Caco-2 (cell line): ENCODE measurements around the gene DOCK9. TPM values are rescaled to one million over a fixed set of nuclear protein-coding genes. Genes with fewer than 3 reads are reported as not detected.

Source experiments
- BruUV-seq: library from RNA; stranded (reverse); fragments of 400-500 nt; replicated peaks from 2 replicates; lab custom pipeline; 2021; lab: Mats Ljungman, UMichigan
- CTCF ChIA-PET: fragments of 300-600 bp; sonication (Branson Sonifier 250); formaldehyde crosslinking; loops from one replicate; lab custom pipeline; 2022; ENCODE audit warnings: antibody characterized with exemption; lab: Charles Lee
- POLR2A ChIA-PET: fragments of 300-600 bp; sonication (Branson Sonifier 250); formaldehyde crosslinking; loops from one replicate; lab custom pipeline; 2022; ENCODE audit warnings: antibody characterized with exemption; lab: Charles Lee
- DNase-seq, 2 experiments: peaks; one replicate each; pipeline versions ENCODE4 v3.0.0 to v3.0.0-alpha.2; 2020 to 2022
- H3K27me3 ChIP-seq: replicated peaks from 2 replicates; pipeline ENCODE4 v1.6.0; 2011; ENCODE audit warnings: low read length; ENCODE audit not compliant: control insufficient read depth, insufficient read depth
- H3K36me3 ChIP-seq: 2 replicates; pipeline ENCODE4 v1.5.1; 2011; ENCODE audit warnings: low read length; ENCODE audit not compliant: control insufficient read depth, insufficient read depth
- H3K4me1 ChIP-seq: fragments of 250-450 bp; sonication (Bioruptor Pico); 2 replicates; pipeline ENCODE4 v1.5.1; 2020; ENCODE audit warnings: mild to moderate bottlenecking
- H3K4me3 ChIP-seq: 2 replicates; pipeline ENCODE4 v1.5.1; 2011; ENCODE audit warnings: low read depth, mild to moderate bottlenecking, control low read depth, low read length
- H3K9me3 ChIP-seq: fragments of 250-450 bp; sonication (Bioruptor Pico); 2 replicates; pipeline ENCODE4 v1.5.1; 2020; ENCODE audit warnings: mild to moderate bottlenecking, moderate library complexity
- H3K27ac Mint-ChIP-seq: one replicate; pipeline ENCODE4 v1.8.0; 2022; ENCODE audit warnings: mixed read lengths; ENCODE audit not compliant: unreplicated experiment
- H3K27me3 Mint-ChIP-seq: one replicate; pipeline ENCODE4 v1.8.0; 2022; ENCODE audit warnings: mixed read lengths; ENCODE audit not compliant: insufficient read depth, unreplicated experiment
- H3K36me3 Mint-ChIP-seq: one replicate; pipeline ENCODE4 v1.8.0; 2022; ENCODE audit warnings: mild to moderate bottlenecking, mixed read lengths; ENCODE audit not compliant: insufficient read depth, unreplicated experiment
- H3K4me1 Mint-ChIP-seq: one replicate; pipeline ENCODE4 v1.8.0; 2022; ENCODE audit warnings: low read depth, mixed read lengths; ENCODE audit not compliant: unreplicated experiment
- H3K4me3 Mint-ChIP-seq: one replicate; pipeline ENCODE4 v1.8.0; 2022; ENCODE audit warnings: mild to moderate bottlenecking, moderate library complexity, mixed read lengths; ENCODE audit not compliant: unreplicated experiment
- H3K9me3 Mint-ChIP-seq: one replicate; pipeline ENCODE4 v1.8.0; 2022; ENCODE audit warnings: mixed read lengths; ENCODE audit not compliant: unreplicated experiment
- CTCF ChIP-seq, 2 experiments: fragments of 200-600 bp in 1 of 2; IDR thresholded peaks; 1 replicate in 1 of 2; 2 replicates in 1 of 2; pipeline versions ENCODE4 v1.5.1 to v1.8.0; 2011 to 2022; ENCODE audit warnings: antibody characterized with exemption in 1 of 2, control low read depth in 1 of 2, inconsistent platforms in 1 of 2, low read depth in 1 of 2, low read length in 1 of 2, mild to moderate bottlenecking in 1 of 2, moderate library complexity in 1 of 2; ENCODE audit not compliant: insufficient read depth in 1 of 2, severe bottlenecking in 1 of 2, unreplicated experiment in 1 of 2
- intact Hi-C: fragments of 100-400 bp; cut with micrococcal nuclease; formaldehyde crosslinking; loops from one replicate; pipeline ENCODE4 v1.10.0; 2022; ENCODE audit not compliant: unreplicated experiment
- total RNA-seq: library from RNA; stranded (reverse); gene quantifications from 2 replicates; pipeline ENCODE4 v1.2.3, GENCODE V29; 2022

The DOCK9 gene
- total RNA-seq, 1 experiment from 2014 or later, result 260 TPM

- no peaks in the 10 kb centered on the region for H3K27me3 Mint-ChIP-seq
- peaks cover 41% of the 10 kb centered on the region for H3K4me1 ChIP-seq
- no peaks in the 10 kb centered on the region for H3K9me3 Mint-ChIP-seq
- ChIA-PET POLR2A (interaction anchor here (0.8 kb wide), 1 partner anchor 87 kb away, joined by 3 read pairs; no protein-coding TSS in a partner anchor), CTCF (interaction anchor here (0.6 kb wide), 1 partner anchor 8 kb away, joined by 3 read pairs; no protein-coding TSS in a partner anchor)
- no peak overlapping the region for H3K27ac Mint-ChIP-seq
- no peak for TF ChIP-seq CTCF (IDR thresholded peaks at IDR 0.05; ENCODE audit: insufficient read depth in 1 of 2, low read depth in 1 of 2, low read length in 1 of 2, severe bottlenecking in 1 of 2, unreplicated experiment in 1 of 2)
- H3K36me3 ChIP-seq, result no peaks in the 10 kb centered on the region
- H3K36me3 Mint-ChIP-seq, result peaks cover 5% of the 10 kb centered on the region
- no peak overlapping the region for H3K4me3 ChIP-seq
- H3K4me3 Mint-ChIP-seq, result no peak overlapping the region
- H3K4me1 Mint-ChIP-seq, result peaks cover 40% of the 10 kb centered on the region
- no TSS peak for BruUV-seq
- no peaks in the 10 kb centered on the region for H3K9me3 ChIP-seq
- H3K27me3 ChIP-seq, result no peaks in the 10 kb centered on the region
- intact Hi-C loops, result no loop called here
- DNase-seq, result no peak
Observed at GRCh38 chr13:98984118-98984517, 6.3 kb upstream of the DOCK9 start.

GRCh38 chr13:98983182-98983581 is 5.3 kb upstream of the DOCK9 start:
- ChIA-PET CTCF (no interaction called here), POLR2A (no interaction called here)
- H3K9me3 ChIP-seq, result no peaks in the 10 kb centered on the region
- intact Hi-C loops, result no loop called here
- no peak overlapping the region for H3K27ac Mint-ChIP-seq
- no peak for DNase-seq
- BruUV-seq, result no TSS peak
- no peaks in the 10 kb centered on the region for H3K27me3 Mint-ChIP-seq
- H3K36me3 ChIP-seq, result no peaks in the 10 kb centered on the region
- no peak overlapping the region for H3K4me3 Mint-ChIP-seq
- peaks cover 43% of the 10 kb centered on the region for H3K4me1 Mint-ChIP-seq
- H3K27me3 ChIP-seq, result no peaks in the 10 kb centered on the region
- TF ChIP-seq CTCF (IDR thresholded peaks at IDR 0.05; ENCODE audit: insufficient read depth in 1 of 2, low read depth in 1 of 2, low read length in 1 of 2, severe bottlenecking in 1 of 2, unreplicated experiment in 1 of 2), result no peak
- H3K4me3 ChIP-seq, result no peak overlapping the region
- no peaks in the 10 kb centered on the region for H3K36me3 Mint-ChIP-seq
- H3K4me1 ChIP-seq, result peaks cover 38% of the 10 kb centered on the region
- no peaks in the 10 kb centered on the region for H3K9me3 Mint-ChIP-seq

GRCh38 chr13:98981369-98982080 is 3.7 kb upstream of the DOCK9 start:
- ChIA-PET CTCF (no interaction called here), POLR2A (no interaction called here)
- intact Hi-C loops, result no loop called here
- Histone ChIP-seq H3K27me3 (no peaks in the 10 kb centered on the region), H3K4me1 (peaks cover 39% of the 10 kb centered on the region), H3K4me3 (no peak overlapping the region), H3K36me3 (no peaks in the 10 kb centered on the region), H3K9me3 (no peaks in the 10 kb centered on the region)
- no peaks in the 10 kb centered on the region for H3K9me3 Mint-ChIP-seq
- no peak for DNase-seq
- H3K27ac Mint-ChIP-seq, result no peak overlapping the region
- H3K36me3 Mint-ChIP-seq, result no peaks in the 10 kb centered on the region
- no peak overlapping the region for H3K4me3 Mint-ChIP-seq
- H3K4me1 Mint-ChIP-seq, result peaks cover 51% of the 10 kb centered on the region
- H3K27me3 Mint-ChIP-seq, result no peaks in the 10 kb centered on the region
- TF ChIP-seq CTCF (IDR thresholded peaks at IDR 0.05; ENCODE audit: insufficient read depth in 1 of 2, low read depth in 1 of 2, low read length in 1 of 2, severe bottlenecking in 1 of 2, unreplicated experiment in 1 of 2), result no peak
- no TSS peak for BruUV-seq
